ENCODE results near the gene ZC3H6.

DNA sequence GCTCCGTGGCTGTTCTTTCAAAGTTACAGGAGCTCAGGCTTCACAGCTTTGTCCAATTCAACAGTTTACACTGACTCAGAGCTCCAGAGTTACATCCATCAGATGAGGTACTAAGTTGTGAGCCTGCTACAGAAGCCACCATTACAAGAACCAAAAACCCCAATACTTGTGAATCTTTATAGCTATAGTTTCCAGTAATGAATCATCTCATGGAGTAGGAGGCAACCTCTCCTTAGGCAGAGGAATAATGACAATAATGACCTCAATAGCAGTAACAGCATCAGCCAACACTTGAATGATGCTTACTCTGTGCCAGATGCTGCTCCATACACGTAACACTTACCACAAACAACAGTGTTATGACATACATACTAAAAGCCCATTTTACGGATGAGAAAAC, 24.1 kb upstream of the ZC3H6 start:
- TF ChIP-seq SUZ12 (IDR thresholded peaks at IDR 0.05; ENCODE audit: extremely low read depth, insufficient read depth, insufficient read length) (no peak), ZNF274 (IDR thresholded peaks at IDR 0.05; ENCODE audit: low read depth, low read length) (no peak)
